IMR-90 (cell line): ENCODE measurements around the gene TRIO. TPM values are rescaled to one million over a fixed set of nuclear protein-coding genes. Genes with fewer than 3 reads are reported as not detected.

ENCODE experiments used
- ATAC-seq: fragments of 200-7000 bp; cut with Tn5 transposase; 2 replicates; pipeline ENCODE4 v1.9.1; 2020; ENCODE audit warnings: low read depth, mild to moderate bottlenecking, moderate library complexity
- BruUV-seq: library from RNA; stranded (reverse); fragments of 400-500 nt; replicated peaks from 2 replicates; lab custom pipeline; 2021; lab: Mats Ljungman, UMichigan
- CTCF ChIA-PET: fragments of 300-600 bp; formaldehyde crosslinking; extraction: SDS; loops from one replicate; lab custom pipeline; 2021; ENCODE audit warnings: antibody characterized with exemption; lab: Yijun Ruan, JAX
- POLR2A ChIA-PET: fragments of 300-600 bp; sonication (Branson Sonifier 250); formaldehyde crosslinking; loops from one replicate; lab custom pipeline; 2022; ENCODE audit warnings: antibody characterized with exemption; ENCODE audit not compliant: unreplicated experiment; lab: Charles Lee
- DNase-seq: peaks from one replicate; pipeline ENCODE4 v3.0.0; 2013
- H2AFZ ChIP-seq: replicated peaks from 2 replicates; pipeline ENCODE3; 2013; ENCODE audit warnings: low read length, mild to moderate bottlenecking; ENCODE audit not compliant: poor library complexity
- H2AK5ac ChIP-seq: 2 replicates; pipeline ENCODE4 v1.6.1; 2013; ENCODE audit warnings: low read depth, low read length, inconsistent platforms
- H2AK9ac ChIP-seq: replicated peaks from 2 replicates; pipeline ENCODE3; 2013; ENCODE audit warnings: mild to moderate bottlenecking, low read depth, low read length, moderate library complexity; ENCODE audit not compliant: poor library complexity
- H2BK120ac ChIP-seq: 2 replicates; pipeline ENCODE4 v1.6.1; 2013; ENCODE audit warnings: low read depth, low read length, inconsistent platforms
- H2BK15ac ChIP-seq: 3 replicates; pipeline ENCODE4 v1.6.1; 2013; ENCODE audit warnings: low read depth, low read length, inconsistent platforms
- H2BK20ac ChIP-seq: 2 replicates; pipeline ENCODE4 v1.6.1; 2013; ENCODE audit warnings: low read depth, mild to moderate bottlenecking, inconsistent platforms, low read length, moderate library complexity
- H2BK5ac ChIP-seq: 2 replicates; pipeline ENCODE4 v1.6.1; 2013; ENCODE audit warnings: mild to moderate bottlenecking, low read depth, low read length, inconsistent platforms; ENCODE audit not compliant: poor library complexity, severe bottlenecking
- H3K14ac ChIP-seq: replicated peaks from 2 replicates; pipeline ENCODE4 v1.6.1; 2013; ENCODE audit warnings: low read depth, low read length, inconsistent platforms
- H3K18ac ChIP-seq: 2 replicates; pipeline ENCODE4 v1.6.1; 2013; ENCODE audit warnings: low read depth, low read length, control low read depth
- H3K23ac ChIP-seq: 2 replicates; pipeline ENCODE4 v1.6.1; 2013; ENCODE audit warnings: low read depth, low read length, inconsistent platforms
- H3K27ac ChIP-seq: 2 replicates; pipeline ENCODE4 v1.5.1; 2013; ENCODE audit warnings: mild to moderate bottlenecking, control low read depth, low read length; ENCODE audit not compliant: insufficient read depth
- H3K27me3 ChIP-seq: 2 replicates; pipeline ENCODE4 v1.6.1; 2013; ENCODE audit warnings: low read length; ENCODE audit not compliant: control insufficient read depth, insufficient read depth
- H3K36me3 ChIP-seq: 2 replicates; pipeline ENCODE4 v1.6.1; 2013; ENCODE audit warnings: low read length, mixed read lengths; ENCODE audit not compliant: control insufficient read depth, insufficient read depth
- H3K4ac ChIP-seq: 2 replicates; pipeline ENCODE4 v1.6.1; 2013; ENCODE audit warnings: low read depth, low read length, inconsistent platforms
- H3K4me1 ChIP-seq: 2 replicates; pipeline ENCODE4 v1.6.1; 2013; ENCODE audit warnings: low read length, mixed read lengths; ENCODE audit not compliant: control insufficient read depth, insufficient read depth
- H3K4me2 ChIP-seq: 2 replicates; pipeline ENCODE4 v1.6.1; 2013; ENCODE audit warnings: low read depth, mild to moderate bottlenecking, control low read depth, low read length, moderate library complexity
- H3K4me3 ChIP-seq: 2 replicates; pipeline ENCODE4 v1.5.1; 2013; ENCODE audit warnings: low read depth, mild to moderate bottlenecking, control low read depth, low read length, moderate library complexity; ENCODE audit not compliant: insufficient read depth
- H3K56ac ChIP-seq: 2 replicates; pipeline ENCODE4 v1.6.1; 2013; ENCODE audit warnings: low read length, inconsistent platforms; ENCODE audit not compliant: insufficient read depth; ENCODE audit errors: extremely low read depth
- H3K79me1 ChIP-seq, 2 experiments: 2 replicates each; pipeline ENCODE4 v1.6.1; 2013; ENCODE audit warnings: low read length in 2 of 2, inconsistent platforms in 1 of 2, low read depth in 1 of 2
- H3K9ac ChIP-seq: 2 replicates; pipeline ENCODE4 v1.6.1; 2013; ENCODE audit warnings: low read depth, low read length, control low read depth
- H3K9me1 ChIP-seq: 2 replicates; pipeline ENCODE4 v1.6.1; 2013; ENCODE audit warnings: low read length, inconsistent platforms; ENCODE audit not compliant: insufficient read depth
- H3K9me3 ChIP-seq: 2 replicates; pipeline ENCODE4 v1.6.1; 2013; ENCODE audit warnings: low read length; ENCODE audit not compliant: control insufficient read depth, insufficient read depth
- H4K20me1 ChIP-seq: 2 replicates; pipeline ENCODE4 v1.6.1; 2013; ENCODE audit warnings: low read length, inconsistent platforms; ENCODE audit not compliant: insufficient read depth
- H4K5ac ChIP-seq: 2 replicates; pipeline ENCODE4 v1.6.1; 2013; ENCODE audit warnings: mild to moderate bottlenecking, low read depth, low read length, control low read depth
- H4K8ac ChIP-seq, 2 experiments: 2 replicates each; pipeline ENCODE4 v1.6.1; 2013; ENCODE audit warnings: low read depth in 2 of 2, low read length in 2 of 2, control low read depth in 1 of 2, inconsistent platforms in 1 of 2
- H4K91ac ChIP-seq: 2 replicates; pipeline ENCODE4 v1.6.1; 2013; ENCODE audit warnings: low read depth, low read length, inconsistent platforms; ENCODE audit not compliant: insufficient read depth
- BHLHE40 ChIP-seq: fragments of 150-350 bp; IDR thresholded peaks from 2 replicates; pipeline ENCODE4 v1.6.1; 2016; ENCODE audit warnings: mild to moderate bottlenecking, low read depth, low read length
- CEBPB ChIP-seq: IDR thresholded peaks from 2 replicates; pipeline ENCODE4 v1.6.1; 2012; ENCODE audit warnings: low read depth, low read length, improper control_type of control experiment
- CHD1 ChIP-seq: IDR thresholded peaks from 2 replicates; pipeline ENCODE4 v1.6.1; 2012; ENCODE audit warnings: low read depth, low read length, improper control_type of control experiment
- CTCF ChIP-seq: conservative IDR thresholded peaks from 2 replicates; pipeline ENCODE4 v1.5.1; 2012; ENCODE audit warnings: mild to moderate bottlenecking, low read depth, low read length, improper control_type of control experiment
- ELK1 ChIP-seq: fragments of 150-350 bp; IDR thresholded peaks from 2 replicates; pipeline ENCODE4 v1.6.1; 2016; ENCODE audit warnings: low read depth, mild to moderate bottlenecking, low read length, moderate library complexity, borderline replicate concordance
- FOS ChIP-seq: fragments of 150-350 bp; IDR thresholded peaks from 2 replicates; pipeline ENCODE4 v1.6.1; 2016; ENCODE audit warnings: low read depth, low read length
- MAFK ChIP-seq: IDR thresholded peaks from 2 replicates; pipeline ENCODE4 v1.6.1; 2012; ENCODE audit warnings: low read depth, low read length, improper control_type of control experiment
- MXI1 ChIP-seq: IDR thresholded peaks from 2 replicates; pipeline ENCODE4 v1.6.1; 2012; ENCODE audit warnings: low read depth, mild to moderate bottlenecking, low read length, moderate library complexity, borderline replicate concordance
- NFE2L2 ChIP-seq: fragments of 150-350 bp; IDR thresholded peaks from 2 replicates; pipeline ENCODE4 v1.6.1; 2016; ENCODE audit warnings: low read depth, mild to moderate bottlenecking, low read length
- POLR2A ChIP-seq: IDR thresholded peaks from 2 replicates; pipeline ENCODE4 v1.6.1; 2012; ENCODE audit warnings: mild to moderate bottlenecking, low read depth, low read length
- RAD21 ChIP-seq: IDR thresholded peaks from 2 replicates; pipeline ENCODE4 v1.6.1; 2012; ENCODE audit warnings: low read length, improper control_type of control experiment
- RCOR1 ChIP-seq: IDR thresholded peaks from 2 replicates; pipeline ENCODE4 v1.6.1; 2012; ENCODE audit warnings: mild to moderate bottlenecking, low read length, improper control_type of control experiment; ENCODE audit not compliant: insufficient replicate concordance
- RFX5 ChIP-seq: IDR thresholded peaks from 2 replicates; pipeline ENCODE4 v1.8.0; 2012; ENCODE audit warnings: low read depth, mild to moderate bottlenecking, low read length, moderate library complexity
- SMC3 ChIP-seq: fragments of 150-350 bp; IDR thresholded peaks from 2 replicates; pipeline ENCODE4 v1.6.1; 2016; ENCODE audit warnings: low read depth, mild to moderate bottlenecking, antibody characterized with exemption, low read length, moderate library complexity
- USF2 ChIP-seq: fragments of 150-350 bp; IDR thresholded peaks from 2 replicates; pipeline ENCODE4 v1.6.1; 2017; ENCODE audit warnings: mild to moderate bottlenecking, antibody characterized with exemption, low read length, low read depth
- WGBS, 2 experiments: methylation state at CpG; one replicate each; pipeline versions ENCODE4 v1.1.5 to v1.1.7; 2013; ENCODE audit warnings: missing lambda C conversion rate in 2 of 2; ENCODE audit not compliant: insufficient read length in 1 of 2; ENCODE audit errors: extremely low coverage in 2 of 2; 5-methylcytosine and 5-hydroxymethylcytosine counted together
- dilution Hi-C: fragments of 300-500 bp; cut with HindIII; formaldehyde crosslinking; loops from one replicate; pipeline ENCODE4 v1.14.3; 2018; ENCODE audit warnings: low sequenced_read_pairs; ENCODE audit not compliant: unreplicated experiment
- in situ Hi-C: fragments of 300-500 bp; cut with MboI; formaldehyde crosslinking; loops from 3 replicates; pipeline ENCODE4 v1.14.3; 2019; ENCODE audit warnings: low sequenced_read_pairs, inconsistent platforms, mixed read lengths
- intact Hi-C: fragments of 100-400 bp; cut with micrococcal nuclease; formaldehyde crosslinking; loops from 2 replicates; pipeline ENCODE4 v1.10.0; 2022
- polyA plus RNA-seq, 3 experiments: library from polyadenylated mRNA; depleted of rRNA; stranded (reverse); fragments of >200 nt; gene quantifications; 2 replicates each; pipeline ENCODE4 v1.2.3, GENCODE V29; 2012; ENCODE audit warnings: low replicate concordance in 1 of 3
- total RNA-seq: library from RNA; depleted of rRNA; stranded (reverse); fragments of >200 nt; gene quantifications from 2 replicates; pipeline ENCODE4 v1.2.3, GENCODE V29; 2012

The TRIO gene
- total and polyA plus RNA-seq, 2 of the 4 experiments (the other 2 are of a cell fraction) = 206 to 522 TPM

- Histone ChIP-seq H3K14ac (peak overlapping the region; percentile 10), H4K20me1 (no peaks in the 10 kb centered on the region), H2BK20ac (no peak overlapping the region; the same call in 1 of the 2 replicates), H3K36me3 (no peaks in the 10 kb centered on the region), H3K9ac (no peak overlapping the region), H4K5ac (no peak overlapping the region), H3K9me1 (peaks cover 1% of the 10 kb centered on the region; the same call in 1 of the 2 replicates), H2AK5ac (peak overlapping the region; percentile 55), H3K9me3 (peaks cover 6% of the 10 kb centered on the region; the same call in 1 of the 2 replicates), H3K56ac (no peak overlapping the region), H3K27ac (no peak overlapping the region), H3K4me2 (no peak overlapping the region), H3K23ac (no peak overlapping the region), H3K4ac (peak overlapping the region; percentile 21; the same call in 1 of the 2 replicates), H3K4me3 (no peak overlapping the region), H2AFZ (no peak overlapping the region), H3K4me1 (peaks cover 9% of the 10 kb centered on the region), H2BK120ac (peak overlapping the region; percentile 2; the same call in 1 of the 2 replicates), H4K8ac (0 out of 4 replicates have a peak overlapping the region, but pooled peaks of 1 of the 2 experiments have one; percentile 8), H2BK15ac (peak overlapping the region; percentile 5; the same call in 2 of the 3 replicates), H3K79me1 (peaks cover 9 to 29% of the 10 kb centered on the region in 2 experiments), H2BK5ac (no peak overlapping the region), H2AK9ac (no peak overlapping the region), H3K18ac (no peak overlapping the region), H3K27me3 (no peaks in the 10 kb centered on the region), H4K91ac (no peak overlapping the region)
- dilution Hi-C loops (no loop called here), in situ Hi-C loops (loop anchor here (25.0 kb wide), 1 partner anchor 549 kb away; the partner anchor contains the start of gene OTULIN), intact Hi-C loops (no loop called here)
- ChIA-PET POLR2A (no interaction called here), CTCF (interaction anchor here (0.5 kb wide), 1 partner anchor 62 kb away, joined by 5 read pairs; no protein-coding TSS in a partner anchor)
- DNase-seq (no peak), ATAC-seq (no peak)
- BruUV-seq = no TSS peak
- WGBS, 2 experiments = 90% methylated on average over 3 of the region's 5 CpGs; no CpG with 5 or more reads in 1 of the 2 experiments
- TF ChIP-seq POLR2A (no peak), ELK1 (no peak), CEBPB (no peak), FOS (no peak), NFE2L2 (no peak), CHD1 (no peak), SMC3 (no peak), USF2 (no peak), CTCF (no peak), RFX5 (no peak), MAFK (no peak), BHLHE40 (no peak), RCOR1 (no peak), MXI1 (no peak), RAD21 (no peak)
Measured at GRCh38 chr5:14112998-14113652, 30.0 kb upstream of the TRIO start.
